HCT116 (cell line): Measurements from ENCODE around the gene ANO9. TPM values are rescaled to one million over a fixed set of nuclear protein-coding genes. Genes with fewer than 3 reads are reported as not detected.

Source experiments
- ATAC-seq: fragments of 200-7000 bp; cut with Tn5 transposase; 2 replicates; pipeline ENCODE4 v1.9.1; 2020; ENCODE audit warnings: mild to moderate bottlenecking, moderate library complexity
- BruUV-seq: library from RNA; stranded (reverse); fragments of 400-500 nt; replicated peaks from 2 replicates; lab custom pipeline; 2021; lab: Mats Ljungman, UMichigan
- CTCF ChIA-PET: fragments of 300-600 bp; sonication (Branson Sonifier 250); formaldehyde crosslinking; loops from one replicate; lab custom pipeline; 2021; ENCODE audit warnings: antibody characterized with exemption; lab: Charles Lee
- POLR2A ChIA-PET: fragments of 300-600, 350-600 bp; sonication (Branson Sonifier 250); formaldehyde crosslinking; loops from one replicate; lab custom pipeline; 2021; ENCODE audit warnings: antibody characterized with exemption; lab: Charles Lee
- RAD21 ChIA-PET, 2 experiments: fragments of 300-600 bp; sonication (Branson Sonifier 250); formaldehyde crosslinking; loops; one replicate each; lab custom pipeline; 2023; ENCODE audit warnings: low total read pairs in 2 of 2; ENCODE audit not compliant: uncharacterized antibody in 2 of 2, unreplicated experiment in 2 of 2, low non-redundant PET in 1 of 2; lab: Charles Lee
- DNase-seq: peaks from one replicate; pipeline ENCODE4 v3.0.0-alpha.2; 2010; ENCODE audit warnings: low read depth, low spot score
- H2AFZ ChIP-seq: fragments of 200-600 bp; shearing (Covaris generic), sonication (generic); 2 replicates; pipeline ENCODE4 v1.6.1; 2017; ENCODE audit warnings: low read depth, mixed run types, mixed read lengths, antibody characterized with exemption, low read length; ENCODE audit not compliant: poor library complexity, severe bottlenecking
- H3K27ac ChIP-seq: 2 replicates; pipeline ENCODE4 v1.5.1; 2012; ENCODE audit warnings: low read depth, low read length
- H3K27me3 ChIP-seq: fragments of 200-600 bp; sonication (generic); 2 replicates; pipeline ENCODE4 v1.6.1; 2016; ENCODE audit warnings: mixed run types, low read length, mixed read lengths; ENCODE audit not compliant: insufficient read depth
- H3K36me3 ChIP-seq, 2 experiments: fragments of 200-500 bp in 1 of 2; fragments of 200-600 bp in 1 of 2; sonication (Bioruptor generic) in 1 of 2; sonication (generic) in 1 of 2; 2 replicates each; pipeline versions ENCODE4 v1.5.1 to v1.6.1; 2014 to 2016; ENCODE audit warnings: low read length in 2 of 2, inconsistent platforms in 1 of 2, mixed read lengths in 1 of 2, mixed run types in 1 of 2; ENCODE audit not compliant: insufficient read depth in 2 of 2, control insufficient read depth in 1 of 2
- H3K4me1 ChIP-seq, 2 experiments: fragments of 200-600 bp in 1 of 2; sonication (generic) in 1 of 2; 2 replicates each; pipeline versions ENCODE4 v1.5.1 to v1.6.1; 2012 to 2017; ENCODE audit warnings: low read length in 2 of 2, inconsistent platforms in 1 of 2, mild to moderate bottlenecking in 1 of 2, mixed read lengths in 1 of 2, mixed run types in 1 of 2, moderate library complexity in 1 of 2; ENCODE audit not compliant: insufficient read depth in 2 of 2, control insufficient read depth in 1 of 2
- H3K4me2 ChIP-seq: fragments of 200-600 bp; sonication (generic); 2 replicates; pipeline ENCODE4 v1.6.1; 2017; ENCODE audit warnings: mixed run types, low read length, mixed read lengths
- H3K4me3 ChIP-seq, 2 experiments: fragments of 200-600 bp in 1 of 2; sonication (generic) in 1 of 2; replicated peaks in 1 of 2; 2 replicates each; pipeline ENCODE4 v1.5.1; 2011 to 2016; ENCODE audit warnings: low read length in 2 of 2, control low read depth in 1 of 2, low read depth in 1 of 2, mild to moderate bottlenecking in 1 of 2, mixed read lengths in 1 of 2, mixed run types in 1 of 2
- H3K79me2 ChIP-seq: fragments of 200-600 bp; sonication (generic); 2 replicates; pipeline ENCODE4 v1.6.1; 2017; ENCODE audit warnings: mild to moderate bottlenecking, mixed run types, low read length, moderate library complexity, mixed read lengths; ENCODE audit not compliant: insufficient read depth
- H3K9ac ChIP-seq: fragments of 200-600 bp; sonication (generic); 2 replicates; pipeline ENCODE4 v1.6.1; 2016; ENCODE audit warnings: low read length, mixed read lengths
- H3K9me2 ChIP-seq: fragments of 200-600 bp; sonication (generic), shearing (Covaris generic); 2 replicates; pipeline ENCODE4 v1.6.1; 2017; ENCODE audit warnings: mixed run types, mild to moderate bottlenecking, moderate library complexity; ENCODE audit not compliant: insufficient read depth
- H3K9me3 ChIP-seq, 2 experiments: fragments of 200-500 bp in 1 of 2; fragments of 200-600 bp in 1 of 2; sonication (Bioruptor generic) in 1 of 2; sonication (generic) in 1 of 2; 2 replicates each; pipeline ENCODE4 v1.6.1; 2014 to 2017; ENCODE audit warnings: low read length in 2 of 2, mixed read lengths in 2 of 2, inconsistent platforms in 1 of 2, low read depth in 1 of 2, mild to moderate bottlenecking in 1 of 2, mixed run types in 1 of 2, moderate library complexity in 1 of 2; ENCODE audit not compliant: control insufficient read depth in 1 of 2, insufficient read depth in 1 of 2
- H4K20me1 ChIP-seq: fragments of 200-600 bp; sonication (generic), shearing (Covaris generic); 2 replicates; pipeline ENCODE4 v1.6.1; 2017; ENCODE audit warnings: mixed run types, mild to moderate bottlenecking, moderate library complexity; ENCODE audit not compliant: insufficient read depth
- CEBPB ChIP-seq: IDR thresholded peaks from 2 replicates; pipeline ENCODE4 v1.6.1; 2012; ENCODE audit warnings: low read depth
- CTCF ChIP-seq, 3 experiments: fragments of 200-600 bp in 1 of 3; sonication (generic) in 1 of 3; IDR thresholded peaks in 2 of 3; conservative IDR thresholded peaks in 1 of 3; 2 replicates each; pipeline ENCODE4 v1.5.1; 2012 to 2017; ENCODE audit warnings: low read depth in 2 of 3, low read length in 2 of 3, antibody characterized with exemption in 1 of 3, borderline replicate concordance in 1 of 3, control low read depth in 1 of 3, mild to moderate bottlenecking in 1 of 3, mixed read lengths in 1 of 3, mixed run types in 1 of 3, moderate library complexity in 1 of 3; ENCODE audit not compliant: insufficient read depth in 1 of 3
- EGR1 ChIP-seq: IDR thresholded peaks from 2 replicates; pipeline ENCODE4 v1.6.1; 2012; ENCODE audit warnings: low read depth
- ELF1 ChIP-seq: IDR thresholded peaks from 2 replicates; pipeline ENCODE4 v1.6.1; 2012; ENCODE audit warnings: low read depth, borderline replicate concordance
- EZH2 ChIP-seq: fragments of 200-600 bp; sonication (generic); IDR thresholded peaks from 2 replicates; pipeline ENCODE4 v1.6.1; 2017; ENCODE audit warnings: antibody characterized with exemption, mixed run types
- EZH2phosphoT487 ChIP-seq: fragments of 200-600 bp; IDR thresholded peaks from 2 replicates; pipeline ENCODE4 v1.6.1; 2018; ENCODE audit warnings: antibody characterized with exemption, borderline replicate concordance
- FOSL1 ChIP-seq: IDR thresholded peaks from 2 replicates; pipeline ENCODE4 v1.6.1; 2012; ENCODE audit warnings: low read depth
- JUND ChIP-seq: IDR thresholded peaks from 2 replicates; pipeline ENCODE4 v1.6.1; 2012
- MAX ChIP-seq: IDR thresholded peaks from 2 replicates; pipeline ENCODE4 v1.6.1; 2012
- POLR2A ChIP-seq: IDR thresholded peaks from 2 replicates; pipeline ENCODE4 v1.7.0; 2011; ENCODE audit warnings: borderline replicate concordance; ENCODE audit not compliant: insufficient read depth, insufficient read length; ENCODE audit errors: extremely low read depth
- POLR2AphosphoS5 ChIP-seq: IDR thresholded peaks from 2 replicates; pipeline ENCODE4 v1.6.1; 2011; ENCODE audit warnings: mild to moderate bottlenecking, low read depth, low read length, moderate library complexity
- REST ChIP-seq: IDR thresholded peaks from 2 replicates; pipeline ENCODE4 v1.6.1; 2012; ENCODE audit warnings: low read depth
- SIN3A ChIP-seq: IDR thresholded peaks from 2 replicates; pipeline ENCODE4 v1.6.1; 2012; ENCODE audit warnings: low read depth
- SP1 ChIP-seq: IDR thresholded peaks from 2 replicates; pipeline ENCODE4 v1.6.1; 2012; ENCODE audit warnings: low read depth
- SRF ChIP-seq: IDR thresholded peaks from 2 replicates; pipeline ENCODE4 v1.6.1; 2012; ENCODE audit warnings: low read depth
- TCF7L2 ChIP-seq: IDR thresholded peaks from 2 replicates; pipeline ENCODE4 v1.7.0; 2011; ENCODE audit warnings: borderline replicate concordance, inconsistent platforms; ENCODE audit not compliant: insufficient read depth, insufficient read length; ENCODE audit errors: extremely low read depth
- YY1 ChIP-seq: IDR thresholded peaks from 2 replicates; pipeline ENCODE4 v1.6.1; 2011; ENCODE audit warnings: low read length, low read depth, moderate library complexity, mild to moderate bottlenecking; ENCODE audit not compliant: insufficient replicate concordance; ENCODE audit errors: extremely low read depth
- ZBTB33 ChIP-seq: IDR thresholded peaks from 2 replicates; pipeline ENCODE4 v1.6.1; 2011; ENCODE audit warnings: mild to moderate bottlenecking, low read length, moderate library complexity; ENCODE audit not compliant: insufficient replicate concordance; ENCODE audit errors: extremely low read depth
- ZFX ChIP-seq: fragments of 450-650 bp; IDR thresholded peaks from 2 replicates; pipeline ENCODE4 v1.6.1; 2017
- ZNF274 ChIP-seq: fragments of 200-500 bp; sonication (Bioruptor generic); IDR thresholded peaks from 2 replicates; pipeline ENCODE4 v1.6.1; 2014; ENCODE audit warnings: mild to moderate bottlenecking, low read depth, low read length, inconsistent platforms
- intact Hi-C: fragments of 100-400 bp; cut with micrococcal nuclease; formaldehyde crosslinking; loops from 2 replicates; pipeline ENCODE4 v1.10.0; 2022
- total RNA-seq: library from RNA; stranded (reverse); gene quantifications from one replicate; pipeline ENCODE4 v1.2.1, GENCODE V29; 2021; ENCODE audit not compliant: unreplicated experiment

Gene ANO9
- total RNA-seq, 1 experiment from 2014 or later: 70.3 TPM

- Histone ChIP-seq H3K27ac (peak overlapping the region; percentile 36; the same call in 1 of the 2 replicates), H3K36me3 (no peaks in the 10 kb centered on the region), H2AFZ (no peak overlapping the region), H3K9ac (peak overlapping the region; percentile 81), H3K4me2 (peak overlapping the region; percentile 94), H3K27me3 (no peaks in the 10 kb centered on the region), H3K4me1 (peaks cover 11 to 30% of the 10 kb centered on the region in 2 experiments), H3K9me3 (no peaks in the 10 kb centered on the region; a peak in 1 of 4 replicates), H3K9me2 (no peaks in the 10 kb centered on the region), H4K20me1 (no peaks in the 10 kb centered on the region), H3K4me3 (peak overlapping the region; percentile 60 to 77), H3K79me2 (peaks cover 14% of the 10 kb centered on the region; the same call in 1 of the 2 replicates)
- no peak for ATAC-seq
- DNase-seq: no peak
- BruUV-seq: no TSS peak
- ChIA-PET CTCF (interaction anchor here (0.7 to 1.0 kb wide), 2 partner anchors 7 to 9 kb away, joined by 4 read pairs; partner anchors contain the start of gene PTDSS2), POLR2A (no interaction called here), RAD21 (interaction anchor here in 1 of 2 experiments (1.2 kb wide), 1 partner anchor 9 kb away, joined by 3 read pairs; the partner anchor contains the start of gene PTDSS2)
- intact Hi-C loops: no loop called here
- TF ChIP-seq POLR2A (no peak), TCF7L2 (no peak), CTCF (IDR thresholded peaks at IDR 0.05 in 2 of 3, conservative IDR thresholded peaks at IDR 0.05 in 1 of 3; ENCODE audit: borderline replicate concordance in 1 of 3, insufficient read depth in 1 of 3, low read depth in 2 of 3, low read length in 2 of 3) (no peak), SIN3A (no peak), EGR1 (no peak), JUND (no peak), EZH2phosphoT487 (no peak), FOSL1 (no peak), SP1 (no peak), EZH2 (no peak), REST (no peak), ELF1 (no peak), POLR2AphosphoS5 (no peak), SRF (no peak), ZNF274 (no peak), ZBTB33 (no peak), MAX (no peak), CEBPB (no peak), YY1 (no peak), ZFX (no peak)
These were observed 781 bp downstream of the ANO9 start for GRCh38 chr11:441043-441417.
